Measurements from ENCODE around the gene ERRFI1.

The ERRFI1 gene

DNA sequence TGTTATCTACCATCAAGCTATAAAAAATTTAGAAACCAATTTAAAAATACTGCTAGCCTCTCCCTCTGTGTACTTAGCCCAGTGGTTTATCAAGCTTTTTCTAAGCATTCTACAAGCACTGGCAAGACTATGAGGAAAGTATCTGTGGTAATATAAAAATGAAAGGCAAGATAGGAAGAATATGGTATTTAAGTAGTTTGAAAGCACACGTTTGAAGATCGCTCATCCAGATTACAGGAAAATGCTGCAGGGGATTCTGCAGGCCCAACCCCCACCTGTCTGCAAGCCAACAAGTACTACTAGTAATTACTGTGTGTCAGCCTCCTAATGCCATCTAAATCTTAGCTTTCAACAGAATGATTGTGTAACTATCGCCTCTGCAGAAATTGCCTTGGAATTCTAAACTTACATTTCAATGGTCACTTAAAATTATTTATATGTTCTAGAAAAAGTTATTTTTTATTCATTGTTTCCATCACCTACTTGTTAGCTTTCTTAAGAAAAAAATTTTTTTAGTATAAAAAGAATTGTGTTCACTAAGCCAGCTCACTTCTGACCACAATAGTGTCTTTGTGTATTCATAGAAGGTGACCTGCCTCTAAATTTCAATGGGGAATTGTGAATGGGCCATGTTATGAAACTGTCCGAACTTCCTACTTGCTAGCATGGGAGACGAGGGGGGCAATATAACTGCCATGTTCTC, 8.5 kb downstream of the ERRFI1 start:
- DNase-seq: no peak

- DNase-seq: no peak
Observed at GRCh38 chr1:8016895-8017241, 9.2 kb downstream of the ERRFI1 start.

GRCh38 chr1:8016210-8016894, 9.8 kb downstream of the ERRFI1 start:
- DNase-seq: no peak

DNA sequence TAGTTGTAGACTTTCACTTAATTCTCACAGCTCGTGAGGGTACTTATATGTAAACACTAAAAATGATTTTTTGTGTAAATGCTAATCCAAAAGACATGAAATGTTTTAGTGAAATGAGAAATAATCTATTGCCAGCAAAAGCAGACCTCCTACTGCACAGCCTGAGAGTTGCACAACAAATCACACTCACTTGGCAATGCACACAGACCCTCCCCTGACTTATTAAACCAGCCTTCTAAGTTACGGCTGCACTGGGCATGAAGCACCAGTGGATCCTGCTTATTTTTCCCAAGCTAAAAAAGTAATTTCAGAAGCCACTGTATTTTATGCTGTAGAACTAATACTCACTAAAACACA, 10.3 kb downstream of the ERRFI1 start:
- DNase-seq: no peak

GRCh38 chr1:8015036-8015808, 10.9 kb downstream of the ERRFI1 start:
- DNase-seq: no peak

GRCh38 chr1:8014381-8014988, 11.6 kb downstream of the ERRFI1 start:
- DNase-seq: no peak

DNA sequence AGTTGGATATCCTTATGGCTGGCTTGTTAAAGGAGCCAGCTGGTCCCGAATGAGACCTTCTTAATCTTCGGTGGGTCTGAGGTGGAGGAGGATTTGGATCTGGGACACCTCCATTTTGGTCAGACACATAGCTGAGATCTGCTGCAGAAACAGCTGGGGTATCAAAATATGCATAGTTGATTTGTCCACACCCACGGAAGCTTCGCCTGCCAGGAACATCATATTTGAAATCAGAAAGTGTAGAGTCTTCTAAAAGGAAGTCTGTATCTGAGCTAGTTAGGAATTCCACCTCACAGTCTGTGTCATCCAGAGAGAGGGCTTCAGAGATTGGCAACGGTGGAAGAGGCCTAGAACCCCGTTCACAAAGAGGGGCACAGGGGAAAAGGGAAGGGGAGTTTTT, 12.3 kb downstream of the ERRFI1 start:
- no peak for DNase-seq

- no peak for DNase-seq
Observed at GRCh38 chr1:8013399-8013798, 12.7 kb downstream of the ERRFI1 start.

DNA sequence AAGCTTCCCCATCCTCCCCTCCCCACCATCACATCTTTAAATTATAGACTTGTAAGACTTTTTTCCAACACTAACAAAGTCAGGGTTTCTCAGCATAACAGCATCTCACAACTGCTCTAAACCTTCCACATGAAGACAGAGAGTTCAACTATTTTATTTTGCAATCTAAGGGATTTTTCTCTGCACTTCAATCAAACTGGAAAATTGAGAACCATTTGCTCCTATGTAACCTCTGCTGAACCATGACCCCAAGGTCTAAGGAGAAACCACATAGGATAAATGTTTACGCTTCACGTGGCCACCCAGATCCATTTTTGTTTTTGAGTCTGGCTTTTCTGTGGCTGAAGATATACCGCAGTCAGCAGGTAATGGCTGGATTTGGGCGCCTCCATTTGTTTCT, 13.2 kb downstream of the ERRFI1 start:
- DNase-seq: no peak

GRCh38 chr1:8011923-8012858, 13.9 kb downstream of the ERRFI1 start:
- no peak for DNase-seq

DNA sequence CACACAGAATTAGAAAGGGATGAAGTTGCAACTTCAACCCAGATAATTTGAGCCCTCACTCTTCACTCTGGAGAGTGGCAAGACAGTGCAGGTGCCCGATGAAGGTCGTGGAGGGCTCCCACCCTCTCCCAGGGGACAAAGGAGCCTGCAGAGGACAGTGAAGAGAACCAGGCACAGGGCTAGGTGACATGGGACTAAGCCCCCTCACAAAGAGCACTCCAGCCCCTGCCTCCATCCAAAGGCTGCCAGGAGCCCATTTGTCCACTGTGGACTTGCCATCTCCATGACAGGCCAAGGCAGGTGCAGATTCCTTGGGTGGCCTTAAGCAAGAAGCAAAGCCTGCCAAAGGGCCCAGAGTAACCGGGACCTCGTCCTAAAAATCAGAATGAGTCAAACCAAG, 15.1 kb downstream of the ERRFI1 start:
- no peak for DNase-seq

GRCh38 chr1:8010080-8010664, 15.9 kb downstream of the ERRFI1 start:
- DNase-seq: no peak

- no peak for DNase-seq
Observed at GRCh38 chr1:8009043-8010002, 16.8 kb downstream of the ERRFI1 start.

DNA sequence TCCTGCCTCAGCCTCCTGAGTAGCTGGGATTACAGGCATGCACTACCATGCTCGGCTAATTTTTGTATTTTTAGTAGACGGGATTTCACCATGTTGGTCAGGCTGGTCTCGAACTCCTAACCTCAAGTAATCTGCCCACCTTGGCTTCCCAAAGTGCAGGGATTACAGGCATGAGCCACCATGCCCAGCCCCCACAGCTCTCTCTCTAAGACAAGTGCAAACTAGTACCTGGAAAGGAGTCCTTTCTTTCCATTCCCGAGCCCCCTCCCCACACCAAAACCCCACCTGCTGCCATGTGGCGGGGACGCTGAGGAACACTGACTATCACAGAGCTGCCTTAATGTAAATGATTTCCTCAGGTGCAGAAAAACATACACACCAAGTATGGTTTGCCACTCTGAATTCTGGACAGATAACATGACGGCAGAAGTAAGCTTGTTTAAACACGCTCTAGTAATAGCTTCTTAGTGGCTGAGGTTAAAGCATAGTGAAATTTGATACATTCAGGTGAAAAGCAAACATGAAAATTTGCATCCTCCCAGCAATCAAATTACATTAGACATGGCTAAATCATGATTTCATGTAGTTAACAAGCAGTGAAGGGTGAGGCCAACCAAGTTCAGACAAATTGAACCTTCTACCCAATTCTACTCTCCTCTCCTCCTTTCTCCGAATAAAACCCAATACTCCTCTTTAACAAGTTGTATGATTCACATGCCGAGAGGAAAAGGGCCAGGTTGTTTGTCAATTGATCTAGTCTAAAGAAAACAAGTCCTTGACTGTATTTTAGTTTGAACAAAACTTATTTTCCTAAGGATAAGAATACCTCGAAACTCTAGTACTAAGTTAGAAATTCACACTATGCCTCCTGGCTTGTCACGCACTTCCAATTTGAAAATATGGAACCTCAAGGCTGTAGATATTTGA, 19.8 kb downstream of the ERRFI1 start:
- DNase-seq: no peak

- peak; percentile 27 for DNase-seq
Observed at GRCh38 chr1:8004803-8005573, 21.1 kb downstream of the ERRFI1 start.

DNA sequence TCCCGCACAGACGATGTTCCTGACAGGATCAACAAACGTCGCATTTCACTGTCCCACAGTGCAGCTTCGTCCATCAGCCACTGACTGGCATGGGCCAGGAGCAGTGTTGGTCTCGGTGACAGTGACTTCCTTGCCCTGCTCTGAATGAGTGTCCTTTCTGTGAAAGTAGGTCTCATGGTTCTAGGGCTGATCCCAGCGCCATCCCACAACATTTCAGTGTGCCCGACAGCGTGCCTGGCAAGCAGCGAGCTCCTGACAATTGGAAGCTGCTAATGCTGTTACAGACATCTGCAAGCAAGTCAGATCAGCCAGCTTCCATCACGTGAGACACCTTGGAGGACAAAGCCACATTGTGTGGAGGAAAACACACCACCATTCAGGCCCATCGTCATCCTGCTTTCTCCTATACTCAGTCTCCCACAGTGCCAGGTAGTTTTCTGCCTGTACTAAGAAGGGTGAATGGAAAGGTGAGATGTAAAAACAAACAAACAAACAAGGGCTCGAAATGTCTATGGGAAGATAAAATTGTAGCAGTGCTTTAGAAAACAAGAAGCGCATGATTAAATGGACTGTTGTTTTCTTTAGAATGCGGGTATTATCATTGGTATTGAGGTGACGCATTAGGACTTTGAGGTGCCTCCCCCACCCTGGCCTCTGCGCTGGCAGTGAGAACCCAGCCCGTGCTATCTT, 21.9 kb downstream of the ERRFI1 start:
- DNase-seq: no peak

DNA sequence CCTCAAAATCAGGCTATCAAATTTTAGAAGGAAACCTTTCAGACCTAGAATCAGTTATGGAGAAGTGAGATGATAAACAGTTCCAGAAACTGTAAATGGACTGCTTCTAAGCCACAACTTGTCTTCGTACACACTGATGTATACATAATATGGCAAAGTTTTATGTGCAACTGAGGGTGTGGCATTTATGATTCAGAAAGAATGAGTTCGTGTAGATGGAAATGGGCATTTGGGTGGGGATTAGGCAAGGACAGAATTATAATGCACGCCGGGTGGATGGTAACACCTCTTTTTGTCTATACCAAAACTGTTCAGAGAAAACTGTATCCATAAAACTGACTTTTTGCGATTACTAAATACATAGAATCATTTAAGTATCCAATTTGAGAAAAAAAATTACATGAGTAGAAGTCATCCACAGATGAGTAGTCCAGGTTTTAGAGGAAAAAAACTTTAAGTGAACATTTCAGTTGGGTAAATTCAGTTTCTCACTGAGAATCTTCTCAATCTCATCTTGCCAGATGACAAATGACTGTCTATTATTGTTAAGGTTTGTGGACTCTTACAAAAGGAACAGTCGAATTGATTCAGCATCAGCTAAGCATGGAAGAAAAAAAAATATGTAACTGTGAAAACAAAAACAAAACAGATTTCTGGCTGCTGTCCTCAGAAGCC, 22.5 kb downstream of the ERRFI1 start:
- DNase-seq: no peak

- DNase-seq: no peak
Observed at GRCh38 chr1:8002921-8003320, 23.2 kb downstream of the ERRFI1 start.
